Tibial artery (tissue), 4 donors: ENCODE results near the gene OR51I2.

Source experiments
- DNase-seq, 2 donors: peaks; one replicate each; pipeline ENCODE4 v3.0.0-alpha.2; 2019
- H3K27ac ChIP-seq, 2 donors: fragments of 200-600 bp; sonication (generic) in 1 of 2; 1 replicate in 1 of 2; 2 replicates in 1 of 2; pipeline ENCODE4 v1.5.1; 2018 to 2019; ENCODE audit warnings: mild to moderate bottlenecking in 1 of 2
- H3K27me3 ChIP-seq, 2 donors: fragments of 200-600 bp; sonication (generic) in 1 of 2; one replicate each; pipeline versions ENCODE4 v1.5.1 to v1.6.0; 2016 to 2019
- H3K36me3 ChIP-seq, 3 donors: fragments of 200-600 bp; sonication (generic) in 2 of 3; one replicate each; pipeline ENCODE4 v1.5.1; 2016 to 2019; ENCODE audit warnings: mild to moderate bottlenecking in 2 of 3
- H3K4me1 ChIP-seq, 4 donors: fragments of 200-600 bp; sonication (generic) in 2 of 4; 1 replicate in 3 of 4; 2 replicates in 1 of 4; pipeline ENCODE4 v1.5.1; 2016 to 2019
- H3K4me3 ChIP-seq, 2 donors: fragments of 200-600 bp; sonication (generic) in 1 of 2; 1 replicate in 1 of 2; 2 replicates in 1 of 2; pipeline ENCODE4 v1.5.1; 2018 to 2019; ENCODE audit warnings: mild to moderate bottlenecking in 2 of 2
- H3K9me3 ChIP-seq, 3 donors: fragments of 200-600 bp; sonication (generic) in 1 of 3; one replicate each; pipeline ENCODE4 v1.5.1; 2016 to 2019
- intact Hi-C: fragments of 100-400 bp; cut with DNase I; formaldehyde crosslinking; loops from one replicate; pipeline ENCODE4 v1.15.0; 2023; ENCODE audit warnings: low total_unique reads
- TF ChIP-seq, protein P1 (sequence below), 2 experiments: fragments of 200-600 bp in 1 of 2; fragments of 450-650 bp in 1 of 2; IDR thresholded peaks; one replicate each; pipeline ENCODE4 v1.5.1; 2017 to 2019; ENCODE audit warnings: antibody characterized with exemption in 2 of 2, mild to moderate bottlenecking in 1 of 2, moderate library complexity in 1 of 2

The OR51I2 gene, protein sequence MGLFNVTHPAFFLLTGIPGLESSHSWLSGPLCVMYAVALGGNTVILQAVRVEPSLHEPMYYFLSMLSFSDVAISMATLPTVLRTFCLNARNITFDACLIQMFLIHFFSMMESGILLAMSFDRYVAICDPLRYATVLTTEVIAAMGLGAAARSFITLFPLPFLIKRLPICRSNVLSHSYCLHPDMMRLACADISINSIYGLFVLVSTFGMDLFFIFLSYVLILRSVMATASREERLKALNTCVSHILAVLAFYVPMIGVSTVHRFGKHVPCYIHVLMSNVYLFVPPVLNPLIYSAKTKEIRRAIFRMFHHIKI

DNA sequence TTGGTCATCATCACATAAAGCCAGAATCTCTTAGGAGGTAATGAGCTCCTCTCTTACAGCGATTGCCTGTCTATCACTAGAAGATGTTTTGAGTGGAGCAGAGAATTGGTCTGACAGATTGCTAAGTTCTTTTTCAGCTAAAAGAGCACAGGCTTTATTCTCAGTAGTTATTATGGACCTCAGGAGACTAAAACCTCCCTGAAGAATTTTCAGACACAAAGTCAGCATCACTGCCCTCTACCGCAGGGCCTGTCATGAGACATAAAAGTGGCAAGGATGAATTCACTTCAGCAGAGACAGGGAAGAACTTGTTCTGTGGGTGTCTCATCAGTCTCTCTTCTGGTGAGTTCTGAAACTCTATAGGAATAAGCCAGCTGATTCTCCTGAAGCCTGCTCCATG, at the start of gene OR51I2:
Gene OR51I2 (plus strand): TSS at position 301 of the 400 bp plus-strand sequence. CDS start 4,166 bp downstream, outside the sequence.
- intact Hi-C loops, result no loop called here
- H3K27me3 ChIP-seq, result no peaks in the 10 kb centered on the region
- no peaks in the 10 kb centered on the region for H3K36me3 ChIP-seq

DNA sequence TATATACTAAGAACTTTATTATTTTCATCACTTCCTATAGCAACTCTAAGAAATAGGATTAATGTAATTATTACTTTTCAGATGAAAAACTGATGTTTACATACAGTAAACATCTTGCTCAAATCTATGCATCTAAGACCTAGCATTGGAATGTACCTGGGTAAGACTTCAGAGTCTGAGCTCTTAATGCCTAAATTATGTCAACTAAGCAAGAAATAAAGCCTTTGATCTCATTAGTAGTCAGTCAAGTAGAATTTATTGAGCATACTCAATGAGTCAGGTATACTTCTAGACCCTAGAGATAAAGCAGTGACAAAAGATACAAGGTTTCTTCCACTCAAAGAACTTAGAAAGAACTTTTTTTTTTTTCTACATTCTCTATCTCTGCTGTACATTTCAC, 44.0 kb upstream of the OR51I2 start:
- no peak overlapping the region for H3K27ac ChIP-seq
- no peaks in the 10 kb centered on the region for H3K36me3 ChIP-seq
- intact Hi-C loops, result no loop called here
- H3K9me3 ChIP-seq, result no peaks in the 10 kb centered on the region
- no peaks in the 10 kb centered on the region for H3K4me1 ChIP-seq
- no peaks in the 10 kb centered on the region for H3K27me3 ChIP-seq
- no peak overlapping the region for H3K4me3 ChIP-seq
- TF ChIP-seq, protein P1, sequence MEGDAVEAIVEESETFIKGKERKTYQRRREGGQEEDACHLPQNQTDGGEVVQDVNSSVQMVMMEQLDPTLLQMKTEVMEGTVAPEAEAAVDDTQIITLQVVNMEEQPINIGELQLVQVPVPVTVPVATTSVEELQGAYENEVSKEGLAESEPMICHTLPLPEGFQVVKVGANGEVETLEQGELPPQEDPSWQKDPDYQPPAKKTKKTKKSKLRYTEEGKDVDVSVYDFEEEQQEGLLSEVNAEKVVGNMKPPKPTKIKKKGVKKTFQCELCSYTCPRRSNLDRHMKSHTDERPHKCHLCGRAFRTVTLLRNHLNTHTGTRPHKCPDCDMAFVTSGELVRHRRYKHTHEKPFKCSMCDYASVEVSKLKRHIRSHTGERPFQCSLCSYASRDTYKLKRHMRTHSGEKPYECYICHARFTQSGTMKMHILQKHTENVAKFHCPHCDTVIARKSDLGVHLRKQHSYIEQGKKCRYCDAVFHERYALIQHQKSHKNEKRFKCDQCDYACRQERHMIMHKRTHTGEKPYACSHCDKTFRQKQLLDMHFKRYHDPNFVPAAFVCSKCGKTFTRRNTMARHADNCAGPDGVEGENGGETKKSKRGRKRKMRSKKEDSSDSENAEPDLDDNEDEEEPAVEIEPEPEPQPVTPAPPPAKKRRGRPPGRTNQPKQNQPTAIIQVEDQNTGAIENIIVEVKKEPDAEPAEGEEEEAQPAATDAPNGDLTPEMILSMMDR (IDR thresholded peaks at IDR 0.05), result no peak
- DNase-seq, result no peak

More for the DNA sequence above, at the start of gene OR51I2:
- no peak within 1 kb of the TSS for H3K27ac ChIP-seq
- TF ChIP-seq, protein P1 (IDR thresholded peaks at IDR 0.05), result no peak
- no peaks in the 10 kb centered on the region for H3K9me3 ChIP-seq
- DNase-seq, result no peak
- H3K4me1 ChIP-seq, result no peaks in the 10 kb centered on the region
- no peak within 1 kb of the TSS for H3K4me3 ChIP-seq

DNA sequence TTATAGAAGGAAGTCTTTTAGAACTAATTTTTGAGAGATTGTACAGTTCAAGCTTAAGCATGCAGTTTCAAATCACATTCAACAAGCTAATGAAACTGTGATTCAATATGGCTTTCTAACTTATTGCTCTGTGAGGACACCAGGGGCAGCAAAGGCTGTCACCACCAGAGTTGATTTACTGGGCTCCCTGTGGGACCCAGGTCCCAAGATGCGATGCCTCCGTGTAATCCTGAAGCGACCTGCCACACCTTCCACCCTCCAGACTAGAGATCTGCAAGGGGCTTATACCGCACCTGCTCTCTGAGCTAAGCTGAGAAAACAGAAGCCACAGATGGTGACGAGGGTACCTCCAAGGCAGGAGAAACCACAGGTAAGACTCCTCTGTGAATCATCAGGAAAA, 28.1 kb upstream of the OR51I2 start:
- TF ChIP-seq, protein P1 (IDR thresholded peaks at IDR 0.05), result no peak
- intact Hi-C loops, result no loop called here
- Histone ChIP-seq H3K4me3 (no peak overlapping the region), H3K27ac (no peak overlapping the region), H3K27me3 (no peaks in the 10 kb centered on the region), H3K36me3 (no peaks in the 10 kb centered on the region), H3K4me1 (no peaks in the 10 kb centered on the region), H3K9me3 (no peaks in the 10 kb centered on the region)
- no peak for DNase-seq

DNA sequence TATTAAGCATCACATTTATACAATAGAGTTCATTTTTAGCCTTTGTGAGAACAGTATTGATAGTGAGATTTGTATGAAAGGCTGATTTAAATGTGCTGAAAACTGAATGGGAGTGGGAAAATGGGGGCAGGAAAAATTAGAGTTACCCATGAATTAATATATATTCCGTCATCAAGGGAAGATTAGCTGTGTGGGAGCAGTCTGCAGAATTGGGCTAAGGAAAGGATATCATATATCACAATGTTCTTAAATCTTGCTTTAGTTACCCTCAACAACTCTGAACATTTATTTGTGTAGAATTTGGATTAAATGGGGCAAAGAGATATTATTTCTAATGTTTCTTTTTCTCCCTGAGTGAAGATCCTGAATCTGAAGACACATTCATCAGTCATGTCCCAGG, 27.3 kb upstream of the OR51I2 start, which contains the start of gene OR51Q1:
Gene OR51Q1 (plus strand): TSS at position 301 of the 400 bp plus-strand sequence. CDS start 90 bp downstream, at position 391.
- intact Hi-C loops, result no loop called here
- Histone ChIP-seq H3K27ac (no peak within 1 kb of the TSS), H3K27me3 (no peaks in the 10 kb centered on the region), H3K4me3 (no peak within 1 kb of the TSS), H3K9me3 (no peaks in the 10 kb centered on the region), H3K4me1 (no peaks in the 10 kb centered on the region), H3K36me3 (no peaks in the 10 kb centered on the region)
- DNase-seq, result no peak
- TF ChIP-seq, protein P1 (IDR thresholded peaks at IDR 0.05), result no peak

DNA sequence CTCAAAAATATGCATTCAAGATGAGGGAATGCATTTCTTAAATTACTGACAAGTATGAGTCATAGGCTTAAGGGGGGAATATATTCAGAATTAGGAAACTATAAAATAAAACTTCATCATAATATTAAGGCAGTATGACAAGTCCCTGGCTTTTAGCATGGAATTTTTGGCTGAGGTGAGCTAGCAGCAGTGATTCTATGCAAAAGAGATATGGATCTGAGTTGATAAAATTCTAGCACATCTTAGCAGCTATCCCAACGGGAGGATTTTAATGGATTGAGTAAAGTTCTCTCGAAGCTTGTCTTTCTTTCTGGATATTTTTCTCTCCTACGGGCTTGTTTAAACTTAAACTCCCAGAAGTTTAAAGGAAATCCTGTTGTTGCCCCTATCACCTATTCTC, 26.0 kb upstream of the OR51I2 start:
- DNase-seq, result no peak

More for the DNA sequence above, 26.0 kb upstream of the OR51I2 start:
- Histone ChIP-seq H3K4me3 (no peak overlapping the region), H3K27me3 (no peaks in the 10 kb centered on the region), H3K9me3 (no peaks in the 10 kb centered on the region), H3K27ac (no peak overlapping the region), H3K4me1 (no peaks in the 10 kb centered on the region), H3K36me3 (no peaks in the 10 kb centered on the region)
- TF ChIP-seq, protein P1 (IDR thresholded peaks at IDR 0.05), result no peak
- intact Hi-C loops, result no loop called here
